SK-N-DZ (cell line): ENCODE results near the gene PRKAG1.

Experiments used
- DNase-seq: peaks from one replicate; pipeline ENCODE4 v3.0.0-alpha.2; 2015; ENCODE audit warnings: low spot score

PRKAG1 gene

GRCh38 chr12:49049566-49050224, 31.1 kb upstream of the PRKAG1 start:
- no peak for DNase-seq

GRCh38 chr12:49048953-49049352, 30.4 kb upstream of the PRKAG1 start:
- no peak for DNase-seq

GRCh38 chr12:49046129-49046895, 27.7 kb upstream of the PRKAG1 start:
- DNase-seq: no peak

- no peak for DNase-seq
Observed at GRCh38 chr12:49044660-49045059, 26.1 kb upstream of the PRKAG1 start.

GRCh38 chr12:49043856-49044258, 25.3 kb upstream of the PRKAG1 start:
- DNase-seq: peak; percentile 50

GRCh38 chr12:49043241-49043640, 24.7 kb upstream of the PRKAG1 start:
- DNase-seq: no peak

GRCh38 chr12:49041881-49042484, 23.4 kb upstream of the PRKAG1 start:
- no peak for DNase-seq

- DNase-seq: no peak
Observed at GRCh38 chr12:49041036-49041880, 22.7 kb upstream of the PRKAG1 start.

- no peak for DNase-seq
Observed at GRCh38 chr12:49040364-49040855, 21.8 kb upstream of the PRKAG1 start.

- DNase-seq: no peak
Observed at GRCh38 chr12:49039421-49040363, 21.1 kb upstream of the PRKAG1 start.

GRCh38 chr12:49038291-49038955, 19.8 kb upstream of the PRKAG1 start:
- no peak for DNase-seq

- no peak for DNase-seq
Observed at GRCh38 chr12:49037947-49038237, 19.3 kb upstream of the PRKAG1 start.

GRCh38 chr12:49037111-49037946, 18.8 kb upstream of the PRKAG1 start:
- DNase-seq: no peak

- no peak for DNase-seq
Observed at GRCh38 chr12:49036029-49036428, 17.5 kb upstream of the PRKAG1 start.

GRCh38 chr12:49034286-49034622, 15.7 kb upstream of the PRKAG1 start:
- DNase-seq: no peak

GRCh38 chr12:49033611-49034285, 15.2 kb upstream of the PRKAG1 start:
- DNase-seq: no peak

- no peak for DNase-seq
Observed at GRCh38 chr12:49032679-49033447, 14.3 kb upstream of the PRKAG1 start.

GRCh38 chr12:49032276-49032675, 13.7 kb upstream of the PRKAG1 start:
- no peak for DNase-seq
